HG03575 (cell line): ENCODE data around the gene AACS.
"Not testable (repeated sequence)": the region's sequence is repeated elsewhere in the genome, so short reads cannot be mapped to it uniquely, and the experiment has no call there.

ENCODE experiments used
- ATAC-seq: cut with Tn5 transposase; IDR thresholded peaks from one replicate; pipeline ENCODE4 v1.9.1; 2021; ENCODE audit not compliant: unreplicated experiment, insufficient number of reproducible peaks, low FRiP score; ENCODE audit errors: extremely low read depth

AACS gene

GRCh38 chr12:125140279-125141209 lies 75.3 kb downstream of the AACS start:
- no peak for ATAC-seq

GRCh38 chr12:125141210-125141573 lies 76.0 kb downstream of the AACS start:
- ATAC-seq, result not testable (repeated sequence)

- ATAC-seq, result no peak
These were observed 77.4 kb downstream of the AACS start for GRCh38 chr12:125142601-125143000.

DNA sequence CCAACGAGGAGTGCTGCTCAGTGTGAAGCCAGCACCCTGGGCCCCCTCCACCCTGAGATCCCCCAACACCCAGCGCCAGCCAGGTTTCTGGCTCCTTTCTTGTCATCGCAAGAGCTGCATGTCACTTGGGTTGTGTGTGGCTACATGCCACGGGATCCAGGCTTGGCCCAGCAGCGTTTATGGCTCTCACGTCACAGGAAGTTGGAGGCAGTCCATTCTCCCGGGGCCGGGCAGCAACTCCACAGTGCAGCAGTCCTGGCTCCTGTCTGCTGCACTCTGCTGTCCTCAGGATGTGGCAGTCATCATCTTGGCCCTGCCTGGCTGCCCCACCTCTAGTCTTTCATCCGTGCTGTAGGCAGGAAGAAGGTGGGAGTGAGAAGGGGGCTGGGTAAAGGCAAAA lies 78.3 kb downstream of the AACS start:
- ATAC-seq, result no peak

DNA sequence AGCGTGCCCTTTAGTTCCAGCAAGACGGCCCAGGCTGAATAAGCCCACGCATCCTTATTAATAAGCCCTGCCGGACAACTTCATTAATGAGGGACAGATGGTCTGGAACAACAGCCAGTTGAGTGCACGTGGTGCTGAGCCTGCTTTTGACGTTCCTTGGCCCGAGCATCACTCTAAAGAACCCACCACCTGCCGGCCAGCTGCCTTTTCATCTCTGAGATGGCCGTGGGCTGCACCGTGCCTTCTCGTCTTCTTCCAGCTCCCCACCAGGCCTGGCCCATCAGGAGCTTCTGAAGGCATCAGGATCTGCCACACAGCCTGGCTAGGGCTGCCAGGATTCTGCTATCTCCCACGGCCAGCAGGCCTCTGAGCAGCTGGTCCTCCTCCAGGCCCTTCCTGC lies 80.0 kb downstream of the AACS start:
- ATAC-seq, result no peak

- no peak for ATAC-seq
These were observed 83.1 kb downstream of the AACS start for GRCh38 chr12:125148316-125148715.

GRCh38 chr12:125149160-125150108 lies 84.2 kb downstream of the AACS start:
- peak; percentile 87 for ATAC-seq

DNA sequence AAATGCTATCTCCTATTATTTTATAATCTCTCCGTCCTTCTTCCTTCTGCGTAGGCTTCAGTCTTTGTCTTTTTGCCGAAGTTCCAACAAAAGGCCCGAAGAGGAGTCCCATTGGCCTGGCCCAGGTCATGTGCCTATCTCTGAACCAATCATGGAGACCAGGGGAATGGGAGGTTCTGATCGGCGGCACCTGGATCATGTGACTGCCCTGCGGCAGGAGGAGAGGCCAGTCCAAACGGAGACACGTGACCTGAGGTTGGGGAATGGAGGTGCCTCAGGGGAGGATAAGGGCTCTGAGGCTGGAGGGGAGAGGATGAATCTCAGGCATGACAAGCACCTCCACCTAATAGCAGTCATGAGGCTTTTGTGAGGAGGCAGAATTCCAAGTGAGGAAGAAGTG lies 86.0 kb downstream of the AACS start:
- no peak for ATAC-seq

DNA sequence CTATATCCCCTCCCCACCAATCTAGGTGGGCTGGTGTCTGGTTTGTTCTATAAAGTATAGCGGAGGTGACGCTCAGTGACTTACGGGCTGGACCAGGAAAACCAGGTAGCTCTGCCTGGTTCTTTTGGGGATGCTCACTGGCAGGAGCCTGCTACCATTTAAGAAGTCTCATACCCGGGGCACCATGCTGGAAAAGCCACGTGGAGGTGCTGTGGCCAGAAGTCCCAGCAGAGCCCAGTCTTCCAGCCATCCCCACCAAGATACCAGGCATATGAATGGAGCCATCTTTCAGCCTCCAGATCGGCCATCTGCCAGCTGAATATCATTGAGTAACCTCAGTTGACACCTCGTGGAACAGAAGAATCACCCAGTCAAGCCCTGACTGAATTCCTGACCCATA lies 87.2 kb downstream of the AACS start:
- ATAC-seq, result no peak

- ATAC-seq, result no peak
These were observed 90.1 kb downstream of the AACS start for GRCh38 chr12:125155366-125155765.

DNA sequence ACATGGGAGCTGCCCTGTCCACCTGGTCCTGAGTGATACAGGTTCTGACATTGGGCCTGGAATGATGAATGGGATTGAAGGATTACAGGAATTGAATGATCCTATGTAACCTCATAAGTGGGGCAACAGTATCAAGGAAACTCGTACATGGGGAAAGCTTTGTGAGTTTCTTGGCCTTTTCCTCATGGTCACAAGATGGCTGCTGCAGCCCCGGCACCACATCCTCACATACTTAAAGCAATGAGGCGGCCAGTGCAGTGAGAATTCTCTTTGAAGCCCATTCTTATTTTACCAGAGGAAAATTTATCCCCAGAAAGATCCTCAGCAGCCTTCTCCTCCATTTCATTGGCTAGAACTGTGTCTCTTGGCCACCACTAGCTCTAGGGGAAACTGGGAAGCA lies 91.9 kb downstream of the AACS start:
- no peak for ATAC-seq

GRCh38 chr12:125159702-125160101 lies 94.5 kb downstream of the AACS start:
- ATAC-seq, result no peak

DNA sequence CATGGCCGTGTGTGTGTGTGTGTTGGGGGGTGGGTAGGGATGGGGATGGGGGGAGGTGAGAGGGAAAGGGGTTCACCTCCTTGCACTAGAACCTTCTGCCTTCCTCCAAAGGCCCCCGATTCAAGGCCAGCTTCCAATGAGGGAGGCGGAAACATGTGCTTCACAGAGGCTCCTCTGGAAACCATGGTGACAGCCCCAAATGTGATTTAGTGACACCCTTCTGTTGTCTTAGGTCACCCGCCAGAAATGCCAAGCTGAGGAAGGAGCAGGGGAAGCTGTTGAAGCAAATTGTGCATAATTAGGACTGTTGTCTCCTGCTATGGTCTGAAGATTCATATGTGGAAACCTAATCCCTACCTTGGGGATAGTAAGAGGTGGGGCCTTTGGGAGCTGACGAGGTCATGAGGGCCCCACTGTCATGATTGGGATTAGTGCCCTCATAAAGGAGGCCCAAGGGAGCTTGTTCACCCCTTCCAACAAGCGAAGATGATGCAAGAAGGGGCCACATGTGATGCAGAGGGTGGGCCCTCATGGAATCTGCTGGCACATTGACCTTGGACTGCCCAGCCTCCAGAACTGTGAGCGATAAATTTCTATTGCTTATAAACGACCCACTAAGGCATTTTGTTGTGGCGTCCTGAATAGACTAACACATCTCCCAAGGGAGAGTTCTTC lies 95.2 kb downstream of the AACS start:
- no peak for ATAC-seq

DNA sequence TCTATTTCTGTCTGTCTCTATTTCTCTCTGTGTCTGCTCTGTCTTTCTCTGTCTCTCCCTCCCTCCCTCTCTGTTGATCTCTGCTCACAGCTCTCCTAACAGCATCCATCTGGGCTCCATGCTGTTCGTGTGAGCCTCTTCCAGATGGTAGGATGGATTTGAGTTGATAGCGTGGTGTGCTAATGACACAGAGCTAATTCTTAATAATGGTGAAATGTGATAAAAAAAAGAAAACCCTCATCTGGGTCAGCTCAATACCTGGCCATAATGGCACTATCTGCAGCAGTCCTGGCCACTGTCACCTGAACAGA lies 96.4 kb downstream of the AACS start:
- no peak for ATAC-seq

GRCh38 chr12:125162489-125163028 lies 97.3 kb downstream of the AACS start:
- ATAC-seq, result no peak

GRCh38 chr12:125163148-125163547 lies 97.9 kb downstream of the AACS start:
- ATAC-seq, result no peak

DNA sequence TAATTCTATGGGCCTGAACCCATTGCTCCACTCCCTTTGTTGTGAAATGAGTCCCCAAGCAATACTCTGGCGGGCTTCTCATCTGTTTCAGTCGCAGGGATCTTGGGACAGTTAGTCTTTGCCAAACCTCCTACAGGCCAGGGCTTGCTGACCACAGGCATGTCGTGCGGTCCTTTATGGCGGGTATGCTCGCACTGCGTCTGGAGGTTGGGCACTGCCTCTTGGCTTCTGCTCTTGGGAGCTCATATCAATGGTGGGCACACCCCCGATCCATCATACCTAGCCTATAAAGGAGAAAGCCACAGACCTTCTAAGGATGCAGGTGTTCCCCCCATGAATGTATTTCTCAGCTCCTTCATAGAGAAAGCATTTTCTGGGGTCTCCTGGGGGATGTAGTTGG lies 99.3 kb downstream of the AACS start:
- ATAC-seq, result no peak

DNA sequence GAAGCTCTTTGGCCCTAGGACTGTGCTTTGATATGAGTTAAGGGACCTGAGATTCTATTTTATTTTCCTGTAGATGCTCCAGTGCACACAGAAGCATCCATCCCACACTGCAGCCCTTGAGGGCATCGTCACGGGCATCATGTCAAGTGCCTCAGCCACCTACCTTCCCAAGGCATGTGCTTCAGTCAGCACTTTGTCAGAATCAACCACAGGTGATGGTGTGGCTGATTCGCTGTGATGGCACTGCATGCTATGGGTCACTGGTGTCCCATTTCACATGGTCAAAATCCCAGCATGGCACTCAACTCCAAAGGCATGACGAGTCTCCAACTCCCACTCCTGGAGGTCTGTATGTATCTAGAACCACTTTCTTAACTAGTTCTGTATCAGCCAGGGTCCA lies 100.8 kb downstream of the AACS start:
- ATAC-seq, result no peak

- no peak for ATAC-seq
These were observed 102.4 kb downstream of the AACS start for GRCh38 chr12:125167658-125168057.
